ENCODE measurements around the gene BRIP1. TPM values are rescaled to one million over a fixed set of nuclear protein-coding genes. Genes with fewer than 3 reads are reported as not detected.

The BRIP1 gene
- total and polyA plus RNA-seq, 3 donors from 2014 or later = 7.5 to 10.6 (median 10.5) TPM

DNA sequence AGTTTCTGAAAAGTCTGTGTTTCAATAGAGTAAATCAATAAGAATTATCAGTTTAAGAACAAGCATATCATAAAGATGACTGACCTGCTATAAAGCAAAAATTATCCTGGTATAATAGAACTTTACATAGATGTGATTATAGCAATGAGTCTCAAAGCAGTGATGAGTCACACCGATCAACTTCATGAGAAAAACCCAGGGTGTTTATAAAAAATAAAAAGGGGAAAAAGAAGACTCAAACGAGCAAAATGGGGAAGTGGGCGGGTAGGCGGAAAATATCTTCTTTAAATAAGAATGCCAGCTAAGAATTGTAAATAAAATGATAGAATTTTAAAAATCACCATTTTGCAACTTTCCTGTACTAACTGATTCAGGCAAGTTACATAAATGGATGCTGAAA, 46.8 kb downstream of the BRIP1 start:
- Histone ChIP-seq H3K27ac (no peak overlapping the region), H3K27me3 (no peaks in the 10 kb centered on the region), H3K36me3 (ENCODE audit: low read depth, missing control alignments) (no peaks in the 10 kb centered on the region), H3K9me3 (no peaks in the 10 kb centered on the region), H3K4me3 (no peak overlapping the region), H3K4me1 (no peaks in the 10 kb centered on the region)
- DNase-seq = no peak
- TF ChIP-seq, protein P1, sequence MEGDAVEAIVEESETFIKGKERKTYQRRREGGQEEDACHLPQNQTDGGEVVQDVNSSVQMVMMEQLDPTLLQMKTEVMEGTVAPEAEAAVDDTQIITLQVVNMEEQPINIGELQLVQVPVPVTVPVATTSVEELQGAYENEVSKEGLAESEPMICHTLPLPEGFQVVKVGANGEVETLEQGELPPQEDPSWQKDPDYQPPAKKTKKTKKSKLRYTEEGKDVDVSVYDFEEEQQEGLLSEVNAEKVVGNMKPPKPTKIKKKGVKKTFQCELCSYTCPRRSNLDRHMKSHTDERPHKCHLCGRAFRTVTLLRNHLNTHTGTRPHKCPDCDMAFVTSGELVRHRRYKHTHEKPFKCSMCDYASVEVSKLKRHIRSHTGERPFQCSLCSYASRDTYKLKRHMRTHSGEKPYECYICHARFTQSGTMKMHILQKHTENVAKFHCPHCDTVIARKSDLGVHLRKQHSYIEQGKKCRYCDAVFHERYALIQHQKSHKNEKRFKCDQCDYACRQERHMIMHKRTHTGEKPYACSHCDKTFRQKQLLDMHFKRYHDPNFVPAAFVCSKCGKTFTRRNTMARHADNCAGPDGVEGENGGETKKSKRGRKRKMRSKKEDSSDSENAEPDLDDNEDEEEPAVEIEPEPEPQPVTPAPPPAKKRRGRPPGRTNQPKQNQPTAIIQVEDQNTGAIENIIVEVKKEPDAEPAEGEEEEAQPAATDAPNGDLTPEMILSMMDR (IDR thresholded peaks at IDR 0.05) = no peak
- TF ChIP-seq POLR2A (IDR thresholded peaks at IDR 0.05) = no peak
- intact Hi-C loops (cut with DNase I; ENCODE audit: low total_unique reads) = no loop called here
- WGBS, 2 donors = 82 to 83% methylated on average over 4 of the region's 4 CpGs

DNA sequence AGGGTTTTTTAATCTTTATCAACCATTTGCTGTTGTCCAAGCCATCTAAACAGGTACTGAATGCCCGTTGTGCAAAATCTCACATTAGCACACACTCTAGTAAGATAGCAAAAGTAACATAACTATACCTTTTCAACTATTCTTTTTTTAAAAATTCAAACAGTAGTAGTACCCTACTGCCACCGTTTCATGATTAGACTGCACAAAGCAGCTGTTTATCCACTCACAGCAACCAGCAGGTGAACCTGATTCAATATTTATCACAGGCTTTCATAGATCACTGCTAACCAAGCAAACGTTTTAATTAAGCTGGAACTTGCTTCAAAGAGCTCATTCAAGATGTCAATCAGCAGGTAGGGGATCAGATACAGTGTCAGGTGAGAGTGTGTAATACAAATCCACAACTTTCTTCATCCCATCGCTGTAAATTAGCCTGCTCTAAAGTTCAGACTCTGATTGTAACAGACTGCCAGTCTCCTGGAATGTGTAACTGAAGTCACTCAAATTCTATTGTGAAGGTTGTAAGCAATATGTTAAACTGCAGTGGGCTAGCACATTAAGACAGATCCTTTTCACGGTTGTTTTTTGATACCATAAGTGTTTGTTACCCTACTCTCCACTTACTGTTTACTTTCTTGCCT, 47.3 kb downstream of the BRIP1 start:
- no peaks in the 10 kb centered on the region for H3K4me1 ChIP-seq
- no peak overlapping the region for H3K27ac ChIP-seq
- intact Hi-C loops (cut with DNase I; ENCODE audit: low total_unique reads) = no loop called here
- TF ChIP-seq, protein P1 (IDR thresholded peaks at IDR 0.05) = no peak
- TF ChIP-seq POLR2A (IDR thresholded peaks at IDR 0.05) = no peak
- no peaks in the 10 kb centered on the region for H3K9me3 ChIP-seq
- no peaks in the 10 kb centered on the region for H3K36me3 ChIP-seq (ENCODE audit: low read depth, missing control alignments)
- no peak overlapping the region for H3K4me3 ChIP-seq
- no peaks in the 10 kb centered on the region for H3K27me3 ChIP-seq
- DNase-seq = no peak
- WGBS, 2 donors = 54 to 69% methylated on average over 5 of the region's 5 CpGs

DNA sequence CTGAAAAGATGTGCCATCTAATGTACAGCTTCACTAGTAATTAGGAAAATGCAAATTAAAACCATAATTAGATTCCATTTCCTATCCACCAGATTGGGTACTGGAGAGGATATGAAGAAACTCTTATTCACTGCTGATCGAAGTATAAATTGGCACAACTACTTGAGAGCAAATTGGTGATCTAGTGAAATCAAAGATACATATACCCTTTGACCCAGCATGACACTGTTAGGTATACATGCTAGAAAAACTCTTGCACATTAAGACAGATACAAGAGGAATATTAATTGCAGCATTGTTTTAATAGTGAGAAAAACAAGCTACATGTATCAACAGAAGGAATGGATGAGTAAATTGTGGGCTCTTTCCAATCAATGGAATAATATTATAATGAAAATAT, 48.8 kb downstream of the BRIP1 start:
- intact Hi-C loops (cut with DNase I; ENCODE audit: low total_unique reads) = no loop called here
- 90 to 92% methylated on average over 1 of the region's 1 CpG for WGBS, 2 donors

DNA sequence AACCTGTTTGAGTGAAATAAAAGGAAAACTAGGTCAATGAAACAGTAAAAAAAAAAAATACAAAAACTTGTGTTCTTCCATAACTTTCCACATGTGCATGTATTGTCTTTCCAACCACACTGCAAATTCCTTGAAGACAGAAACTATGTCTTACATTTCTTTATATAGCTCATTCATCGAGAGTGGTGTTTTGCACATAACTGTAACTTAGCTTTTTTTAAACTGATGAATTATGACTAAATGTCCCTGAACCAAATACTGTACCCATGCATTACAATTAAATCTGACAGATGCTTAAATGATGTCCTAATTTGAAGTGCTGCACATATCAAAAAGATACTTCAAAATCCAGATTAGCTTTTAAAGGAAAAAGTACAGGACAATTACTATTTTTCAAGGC, 50.1 kb downstream of the BRIP1 start:
- Histone ChIP-seq H3K36me3 (ENCODE audit: low read depth, missing control alignments) (no peaks in the 10 kb centered on the region), H3K4me1 (no peaks in the 10 kb centered on the region), H3K27me3 (no peaks in the 10 kb centered on the region), H3K27ac (no peak overlapping the region), H3K9me3 (no peaks in the 10 kb centered on the region), H3K4me3 (no peak overlapping the region)
- WGBS, 2 donors = 56 to 61% methylated on average over 1 of the region's 1 CpG
- TF ChIP-seq POLR2A (IDR thresholded peaks at IDR 0.05) = no peak
- TF ChIP-seq, protein P1 (IDR thresholded peaks at IDR 0.05) = no peak
- intact Hi-C loops (cut with DNase I; ENCODE audit: low total_unique reads) = no loop called here
- no peak for DNase-seq

More for the DNA sequence above, 48.8 kb downstream of the BRIP1 start:
- no peak for DNase-seq
- Histone ChIP-seq H3K36me3 (ENCODE audit: low read depth, missing control alignments) (no peaks in the 10 kb centered on the region), H3K27ac (no peak overlapping the region), H3K4me1 (no peaks in the 10 kb centered on the region), H3K27me3 (no peaks in the 10 kb centered on the region), H3K4me3 (no peak overlapping the region), H3K9me3 (no peaks in the 10 kb centered on the region)
- TF ChIP-seq POLR2A (IDR thresholded peaks at IDR 0.05) = no peak
- TF ChIP-seq, protein P1 (IDR thresholded peaks at IDR 0.05) = no peak

DNA sequence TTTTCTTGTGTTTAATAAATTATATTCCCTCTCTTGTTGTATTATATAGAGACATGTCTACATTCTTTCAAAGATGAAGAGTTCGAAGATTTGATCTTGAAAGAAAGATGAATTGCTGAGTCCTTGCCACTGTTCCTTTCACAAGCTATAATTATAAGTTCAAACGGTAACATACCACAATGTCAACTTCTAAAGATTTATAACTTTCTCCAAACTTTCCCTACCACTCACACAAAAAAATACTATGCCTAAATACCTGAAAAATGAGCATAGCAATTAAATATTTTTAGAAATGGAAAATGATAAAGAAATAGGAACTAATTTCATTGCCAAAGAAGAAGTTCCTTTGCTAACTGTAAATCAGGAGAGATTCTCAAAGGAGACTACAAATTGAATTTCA, 50.6 kb downstream of the BRIP1 start:
- Histone ChIP-seq H3K4me3 (no peak overlapping the region), H3K36me3 (ENCODE audit: low read depth, missing control alignments) (no peaks in the 10 kb centered on the region), H3K27me3 (no peaks in the 10 kb centered on the region), H3K27ac (no peak overlapping the region), H3K4me1 (no peaks in the 10 kb centered on the region), H3K9me3 (no peaks in the 10 kb centered on the region)
- no peak for DNase-seq
- TF ChIP-seq, protein P1 (IDR thresholded peaks at IDR 0.05) = no peak
- no peak for TF ChIP-seq POLR2A (IDR thresholded peaks at IDR 0.05)
- WGBS, 2 donors = 66 to 70% methylated on average over 2 of the region's 2 CpGs
- intact Hi-C loops (cut with DNase I; ENCODE audit: low total_unique reads) = no loop called here

All from testis (tissue), 3 donors.